IPS-NIHi7 (cell line): ENCODE results near the gene CEP104.
"Not testable (repeated sequence)": the region's sequence is repeated elsewhere in the genome, so short reads cannot be mapped to it uniquely, and the experiment has no call there.

ENCODE experiments used
- DNase-seq: peaks from one replicate; pipeline ENCODE4 v3.0.0; 2012; ENCODE audit warnings: mixed read lengths; ENCODE audit errors: extremely low spot score

CEP104 gene

DNA sequence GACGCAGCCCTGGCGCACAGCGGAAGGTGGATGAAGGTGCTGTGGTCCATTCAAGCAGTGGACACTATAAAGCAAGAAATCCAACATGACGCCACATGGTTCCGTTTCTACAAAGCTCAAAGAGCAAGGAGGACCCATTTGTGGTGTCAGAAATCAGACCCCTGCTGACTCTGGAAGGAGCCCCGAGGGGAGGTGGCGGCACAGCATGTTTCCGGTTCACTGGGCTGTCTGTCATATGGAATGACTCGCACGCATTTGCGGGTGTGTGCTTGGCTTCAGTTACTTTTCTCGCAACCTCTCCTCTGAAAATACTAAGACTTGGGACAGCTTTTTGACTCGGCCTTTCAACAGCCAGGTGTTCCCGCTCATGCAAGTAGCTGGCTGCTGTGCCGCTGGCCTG is 31.7 kb downstream of the CEP104 start:
- DNase-seq = no peak

DNA sequence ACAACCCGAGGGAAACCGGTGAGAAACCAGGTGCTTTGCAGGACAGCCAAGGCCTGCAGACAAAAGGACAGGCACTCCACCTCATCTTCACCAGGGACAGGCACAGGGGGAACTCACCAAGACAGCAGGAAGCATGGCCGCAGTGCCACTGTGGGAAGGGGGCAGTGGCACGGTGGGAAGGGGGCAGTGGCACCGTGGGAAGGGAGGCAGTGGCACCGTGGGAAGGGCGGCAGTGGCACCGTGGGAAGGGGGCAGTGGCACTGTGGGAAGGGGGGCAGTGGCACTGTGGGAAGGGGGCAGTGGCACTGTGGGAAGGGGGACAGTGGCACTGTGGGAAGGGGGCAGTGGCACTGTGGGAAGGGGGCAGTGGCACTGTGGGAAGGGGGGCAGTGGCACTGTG is 32.4 kb downstream of the CEP104 start:
- DNase-seq = no peak

DNA sequence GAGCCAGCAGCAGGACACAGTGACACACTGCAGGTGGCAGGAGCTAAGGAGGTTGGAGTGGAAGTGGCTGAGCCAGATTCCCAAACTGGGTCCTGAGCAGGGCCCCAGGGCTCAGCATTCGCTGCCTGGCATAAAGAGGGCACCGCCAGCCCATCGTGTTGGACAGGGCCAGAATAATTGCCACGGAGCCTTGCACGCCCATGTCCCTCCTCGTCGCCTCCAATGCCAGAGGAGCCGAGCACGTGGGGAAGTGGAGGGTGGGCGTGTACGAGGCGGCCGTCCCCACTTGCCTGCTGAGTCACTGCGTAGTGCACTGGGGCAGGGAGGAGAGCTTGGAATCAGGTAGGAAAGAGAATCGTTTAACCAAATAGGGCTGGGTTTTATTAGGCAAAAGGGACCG is 34.6 kb downstream of the CEP104 start:
- DNase-seq = no peak

DNA sequence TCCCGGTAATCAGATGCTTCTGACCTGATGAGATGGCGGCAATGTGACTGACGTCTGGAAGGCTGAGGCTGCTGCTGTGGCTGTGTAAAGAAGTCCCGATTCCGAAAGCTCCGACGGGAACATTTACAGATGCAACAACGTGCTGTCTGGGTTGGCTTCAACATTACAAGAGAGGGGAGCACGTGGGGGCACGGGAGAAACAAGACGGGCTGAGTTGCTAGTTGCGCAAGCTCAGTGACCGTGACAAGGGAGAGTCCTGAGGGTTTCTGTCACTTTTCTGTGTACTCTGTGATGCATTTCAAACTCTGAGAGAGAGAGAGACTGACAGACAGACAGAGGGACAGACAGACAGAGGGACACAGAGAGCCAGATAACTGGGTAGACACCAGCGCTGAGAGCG is 35.1 kb downstream of the CEP104 start:
- DNase-seq = no peak

DNA sequence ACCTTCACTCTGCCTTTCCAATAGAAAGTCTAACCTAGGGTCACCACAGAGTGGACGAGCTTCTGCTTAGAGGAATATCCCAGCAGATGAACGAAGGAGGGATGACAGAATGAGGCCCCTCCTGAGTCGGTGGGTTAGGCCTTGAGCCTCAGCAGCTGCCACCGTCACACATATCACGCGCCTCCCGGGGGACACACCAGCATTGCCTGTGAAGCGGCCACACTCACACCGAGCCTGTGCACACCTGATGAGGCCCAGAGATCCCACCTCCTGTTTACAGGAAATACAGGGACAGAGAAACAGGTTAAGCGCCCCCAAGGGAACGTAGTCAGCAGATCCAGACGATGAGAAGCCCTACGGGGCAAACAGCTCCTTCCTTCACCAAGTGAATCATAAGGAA is 35.6 kb downstream of the CEP104 start:
- no peak for DNase-seq

DNA sequence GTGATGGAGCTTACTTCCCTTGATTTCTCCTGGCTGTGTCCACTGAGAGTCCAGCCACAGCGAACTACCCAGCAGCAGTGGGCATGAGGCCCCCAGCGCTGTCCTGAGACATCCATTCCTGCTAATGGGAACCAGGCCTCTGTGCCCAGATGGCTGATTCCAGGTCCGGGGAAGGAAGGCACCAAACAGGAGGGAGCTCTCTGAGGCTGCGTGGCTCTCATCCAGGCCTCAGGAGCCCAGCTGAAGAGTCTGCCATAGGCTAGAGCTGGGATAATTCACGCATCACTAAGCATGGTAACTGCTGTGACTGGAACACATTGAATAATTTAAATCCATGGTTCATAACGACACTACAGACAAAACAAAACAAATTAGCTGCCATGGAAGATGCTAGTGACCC is 36.0 kb downstream of the CEP104 start:
- DNase-seq = no peak

DNA sequence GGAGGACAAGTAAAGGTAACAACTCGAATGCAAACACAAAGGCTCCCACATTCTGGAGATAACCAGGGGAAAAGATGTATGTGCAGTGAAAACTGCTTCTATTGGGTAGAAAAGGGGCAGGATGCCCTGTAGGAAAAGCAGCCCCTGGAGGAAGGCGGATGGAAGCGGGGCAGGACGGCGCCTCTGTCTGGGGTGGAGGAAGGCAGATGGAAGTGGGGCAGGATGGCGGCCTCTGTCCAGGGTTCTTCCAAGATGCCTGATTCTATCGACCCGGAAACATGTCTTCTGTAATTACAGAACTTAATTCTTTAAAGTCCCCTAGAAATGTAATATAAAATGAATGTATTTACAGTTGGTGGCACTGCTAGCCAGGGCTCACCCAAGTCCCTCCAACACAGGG is 36.7 kb downstream of the CEP104 start:
- no peak for DNase-seq

DNA sequence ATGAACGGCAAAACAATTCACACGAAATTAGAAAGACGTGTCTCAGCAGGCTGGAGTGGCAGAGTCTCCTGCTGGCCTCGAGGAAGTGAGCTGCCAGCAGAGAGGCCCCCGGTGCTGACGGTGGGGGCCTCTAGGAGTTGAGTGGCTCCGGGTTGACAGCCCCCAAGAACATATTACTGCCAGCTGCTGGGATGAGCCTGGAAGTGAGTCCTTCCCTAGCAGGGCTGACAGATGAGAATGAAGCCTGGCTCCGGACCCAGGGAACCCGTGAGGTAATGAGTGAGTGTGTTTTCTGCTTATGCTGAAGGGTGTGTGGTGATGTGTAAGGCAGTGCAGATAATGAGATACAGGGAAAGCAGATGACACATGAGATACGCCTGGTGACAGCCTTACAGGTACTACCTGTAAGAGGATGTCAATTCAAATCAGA is 37.2 kb downstream of the CEP104 start:
- no peak for DNase-seq

DNA sequence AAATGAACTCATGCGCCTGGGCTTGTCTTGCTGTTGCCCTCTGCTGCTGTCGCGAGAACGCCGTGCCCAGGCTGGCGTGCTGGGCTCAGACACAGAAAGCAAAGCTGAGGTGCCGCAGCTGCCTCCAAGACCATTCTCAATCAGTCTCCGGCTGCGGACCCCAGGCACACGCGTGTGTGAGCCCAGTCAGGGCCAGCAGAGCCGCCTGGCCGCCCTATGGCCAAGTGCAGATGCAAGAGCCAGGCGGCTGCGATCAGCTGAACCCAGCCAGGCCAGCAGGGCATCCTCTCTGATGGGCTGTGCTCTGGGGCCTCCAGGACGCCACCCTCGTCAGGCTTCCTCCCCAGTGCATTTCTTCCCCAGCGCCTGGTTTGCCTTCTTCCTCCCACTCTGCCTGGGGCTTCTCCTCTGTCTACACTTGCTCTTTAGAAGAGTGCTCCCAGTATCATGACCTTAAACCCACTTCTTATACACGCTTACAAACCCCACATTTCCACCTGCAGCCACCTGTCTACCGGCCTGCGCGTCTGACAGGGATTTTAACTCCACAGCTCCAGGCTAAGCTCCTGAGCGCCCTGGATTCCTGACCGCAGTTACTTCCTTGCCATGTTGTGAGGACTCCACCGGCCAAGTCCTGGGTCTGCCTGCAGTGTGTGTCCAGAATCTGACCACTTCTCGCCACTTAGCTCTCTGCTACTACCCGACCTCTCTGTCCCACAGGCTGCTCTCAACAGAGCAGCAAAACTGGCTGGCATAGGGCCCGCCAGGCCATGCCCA is 39.0 kb downstream of the CEP104 start:
- DNase-seq = no peak

DNA sequence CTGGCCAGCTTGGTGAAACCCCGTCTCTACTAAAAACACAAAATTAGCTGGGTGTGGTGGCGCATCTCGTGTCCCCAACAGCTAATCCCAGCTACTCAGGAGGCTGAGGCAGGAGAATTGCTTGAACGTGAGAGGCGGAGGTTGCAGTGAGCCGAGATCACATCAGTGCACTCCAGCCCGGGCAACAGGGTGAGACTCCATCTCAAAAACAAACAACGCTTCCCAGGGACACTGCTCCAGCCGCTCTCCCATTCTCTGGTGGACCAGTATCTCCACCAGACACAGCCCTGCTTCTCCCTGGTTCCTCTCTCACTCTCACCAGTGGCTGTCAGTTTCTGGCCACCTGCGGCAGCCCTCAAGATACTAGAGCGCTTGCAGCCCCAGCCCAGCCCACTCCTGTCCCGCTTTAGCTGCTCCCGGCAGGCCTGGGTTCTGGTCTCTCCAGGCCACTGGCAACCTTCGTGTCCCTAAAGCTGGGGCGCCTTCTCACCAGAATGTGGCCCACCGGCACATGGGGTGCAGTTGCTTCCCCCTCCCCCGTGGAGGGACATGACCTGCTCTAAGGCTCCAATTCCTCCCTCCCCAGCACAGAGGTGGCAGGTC is 39.8 kb downstream of the CEP104 start:
- no peak for DNase-seq

DNA sequence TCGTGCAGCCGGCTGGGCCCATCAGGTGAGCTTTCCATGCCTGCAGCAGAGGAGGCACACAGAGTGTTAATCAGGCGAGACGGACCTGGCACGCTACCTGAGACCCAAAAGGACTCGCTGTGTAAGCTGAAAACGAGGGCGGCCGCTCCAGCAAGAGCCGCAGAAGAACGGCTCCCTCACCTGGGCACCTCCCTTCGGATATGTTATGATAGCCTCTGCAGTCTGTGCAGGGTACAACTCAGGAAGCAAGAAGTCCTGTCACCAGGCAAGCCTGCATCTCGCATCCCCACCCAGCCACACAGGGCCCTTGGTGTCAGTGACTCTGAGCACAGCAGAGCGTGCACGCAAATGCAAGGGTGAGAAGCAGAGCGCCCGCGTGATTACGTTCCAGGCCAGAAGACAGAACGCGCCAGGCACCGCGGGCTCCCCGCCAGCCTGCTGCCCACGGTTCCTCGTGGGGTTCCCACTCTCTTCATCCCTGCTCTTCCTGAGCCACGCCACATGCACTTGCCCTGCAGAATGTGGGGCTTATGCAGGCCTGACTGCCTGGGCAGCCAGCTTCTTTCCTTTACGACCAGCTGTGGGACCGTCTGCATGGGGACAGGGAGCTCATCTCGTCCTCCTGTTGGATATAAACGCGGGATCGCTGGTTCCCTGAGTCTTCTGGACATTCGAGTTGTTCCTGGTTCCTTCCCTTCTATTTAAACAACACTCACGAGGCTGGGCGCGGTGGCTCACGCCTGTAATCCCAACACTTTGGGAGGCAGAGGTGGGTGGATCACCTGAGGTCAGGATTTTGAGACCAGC is 40.5 kb downstream of the CEP104 start:
- DNase-seq = no peak

DNA sequence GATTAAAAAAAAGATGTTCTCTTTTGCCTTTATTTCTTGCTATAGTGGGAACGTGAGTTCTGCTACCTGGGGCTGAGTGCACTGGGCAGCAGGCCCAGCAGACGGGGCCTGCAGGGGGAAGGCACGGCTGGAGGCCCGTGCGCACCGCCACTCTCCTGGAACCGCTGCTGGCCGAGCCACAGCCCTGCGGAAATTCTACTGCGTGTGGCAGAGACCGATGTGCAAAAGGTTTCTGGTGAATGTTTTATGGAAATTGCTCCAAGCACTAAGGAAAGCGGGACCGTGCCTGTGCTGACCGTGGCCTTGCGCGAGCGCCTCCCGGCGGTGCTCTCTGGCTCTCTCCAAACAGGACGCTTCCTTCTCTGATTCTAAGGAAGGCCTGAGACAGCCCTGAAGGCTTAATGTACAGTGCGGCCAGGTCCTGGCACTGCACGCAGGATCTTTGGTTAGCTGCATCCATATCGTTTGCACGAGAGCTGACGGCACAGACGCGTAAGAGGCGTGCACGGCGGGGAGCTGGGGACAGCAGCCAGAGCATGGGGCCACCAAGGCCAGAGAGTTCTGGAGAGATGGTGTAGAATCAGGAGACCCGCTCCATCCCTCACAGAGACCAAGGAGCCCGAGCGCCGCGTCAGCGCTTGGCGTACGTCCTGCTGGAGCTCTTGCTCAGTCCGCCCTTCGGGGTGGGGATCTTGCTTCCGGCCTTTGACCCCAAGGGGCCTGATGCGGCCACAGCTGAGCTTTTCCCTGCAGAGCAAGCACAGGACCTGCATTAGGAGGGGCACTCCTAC is 42.0 kb downstream of the CEP104 start:
- no peak for DNase-seq

DNA sequence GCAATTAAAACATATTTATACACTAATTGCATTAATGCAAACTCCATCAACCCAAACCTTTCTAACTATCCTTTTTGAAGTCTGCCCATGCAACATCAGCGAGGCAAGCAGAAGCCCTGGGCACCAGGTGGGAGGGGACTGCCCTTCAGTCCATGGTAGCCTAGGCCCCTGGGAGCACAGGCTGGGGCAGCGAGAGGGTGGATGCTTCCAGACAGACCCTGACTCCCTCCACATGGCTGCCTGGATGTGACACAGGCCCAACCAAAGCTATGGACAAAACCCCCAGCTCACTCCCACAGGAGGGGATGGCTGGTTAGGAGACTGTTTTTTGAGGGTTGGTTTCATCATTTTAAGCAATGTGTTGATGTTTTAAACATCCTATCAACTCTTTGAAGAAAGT is 42.9 kb downstream of the CEP104 start:
- no peak for DNase-seq

DNA sequence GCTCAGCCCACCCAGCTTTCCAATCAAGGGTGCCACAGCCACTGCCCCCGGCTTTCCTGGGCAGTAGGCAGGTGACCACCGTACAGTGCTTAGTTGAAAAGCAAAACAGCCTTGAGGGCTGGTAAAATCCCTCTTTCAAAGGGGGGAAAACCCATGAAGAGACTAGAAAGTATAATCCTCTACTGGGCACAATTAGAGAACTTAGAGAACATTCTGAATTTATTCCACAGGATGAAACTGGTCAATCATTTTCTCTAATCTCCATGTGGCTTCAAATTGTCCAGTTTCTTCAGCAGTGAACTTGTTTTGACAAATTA is 45.5 kb downstream of the CEP104 start:
- no peak for DNase-seq

DNA sequence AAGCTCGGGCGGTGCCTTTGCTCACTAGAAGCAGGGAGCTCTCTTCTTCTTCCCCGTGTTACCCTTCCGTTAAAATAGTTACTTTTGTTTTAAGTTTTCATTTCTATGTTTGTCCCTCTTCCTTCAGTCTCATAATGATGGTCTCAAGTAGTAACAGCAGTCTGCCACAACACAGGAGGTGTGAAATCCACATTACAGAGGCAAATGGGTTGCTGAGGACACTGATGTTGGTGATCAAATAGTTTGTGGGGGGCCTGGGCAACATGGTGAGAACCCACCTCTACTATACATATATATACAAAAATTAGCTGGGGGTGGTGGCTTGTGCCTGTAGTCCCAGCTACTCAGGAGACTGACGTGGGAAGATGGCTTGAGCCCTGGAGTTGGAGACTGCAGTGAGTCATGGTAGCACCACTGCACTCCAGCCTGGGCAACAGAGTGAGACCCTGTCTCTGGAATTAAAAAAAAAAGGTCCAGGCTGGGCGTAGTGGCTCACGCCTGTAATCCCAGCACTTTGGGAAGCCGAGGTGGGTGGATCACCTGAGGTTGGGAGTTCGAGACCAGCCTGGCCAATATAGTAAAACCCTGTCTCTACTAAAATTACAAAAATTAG is 46.8 kb downstream of the CEP104 start:
- not testable (repeated sequence) for DNase-seq

DNA sequence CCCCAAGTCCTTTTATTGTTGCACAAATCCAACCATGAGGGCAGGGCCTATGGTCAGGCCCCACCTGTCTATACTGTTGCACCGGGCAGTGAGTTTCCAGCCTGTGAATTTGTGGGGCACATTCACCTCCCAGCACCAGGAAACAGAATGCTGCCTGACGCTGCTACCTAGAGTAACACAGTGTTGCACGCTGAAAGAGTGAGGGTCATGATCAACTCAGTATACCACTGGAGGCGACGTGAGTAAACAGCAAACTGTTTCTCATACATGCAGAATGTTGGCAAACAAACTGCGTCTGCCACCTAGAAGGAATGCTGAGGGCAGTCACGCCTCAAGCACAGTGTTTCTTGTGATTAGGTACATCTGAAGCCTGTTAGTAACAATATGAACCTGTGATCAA is 47.3 kb downstream of the CEP104 start:
- no peak for DNase-seq

DNA sequence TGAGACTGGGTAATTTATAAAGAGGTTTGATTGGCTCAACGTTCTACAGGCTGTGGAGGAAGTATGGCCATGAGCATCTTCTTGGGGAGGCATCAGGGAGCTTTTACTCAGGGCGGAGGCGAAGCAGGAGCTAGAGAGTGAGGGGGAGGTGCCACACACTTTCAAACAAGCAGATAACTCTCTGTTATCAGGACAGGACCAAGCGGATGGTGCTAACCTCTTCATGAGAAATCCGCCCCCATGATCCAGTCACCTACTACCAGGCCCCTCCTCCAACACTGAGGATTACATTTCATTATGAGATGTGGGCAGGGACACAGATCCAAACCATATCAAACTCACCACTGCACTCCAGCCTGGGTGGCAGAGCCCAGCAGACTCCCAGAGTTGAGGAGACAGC is 49.2 kb downstream of the CEP104 start:
- no peak for DNase-seq

DNA sequence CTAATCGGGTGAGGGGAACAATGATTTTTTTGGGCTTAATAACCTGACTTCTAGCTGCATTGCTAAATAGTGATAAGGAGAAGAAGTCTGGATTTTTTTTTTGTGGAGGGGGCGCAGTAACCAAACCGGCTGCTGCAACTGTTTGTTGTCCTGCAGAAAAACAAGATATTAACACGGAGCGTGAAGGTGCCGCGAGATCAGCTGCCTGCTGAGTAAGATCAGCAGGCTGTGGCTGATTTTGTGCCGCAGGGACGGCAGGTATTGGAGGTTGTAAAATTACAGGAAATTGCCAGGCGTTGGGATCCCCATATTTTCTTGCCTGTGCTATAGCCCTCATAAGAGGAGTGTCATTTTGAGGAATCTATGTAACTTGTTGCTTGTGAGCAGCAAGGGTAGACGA is 52.0 kb downstream of the CEP104 start:
- DNase-seq = no peak

DNA sequence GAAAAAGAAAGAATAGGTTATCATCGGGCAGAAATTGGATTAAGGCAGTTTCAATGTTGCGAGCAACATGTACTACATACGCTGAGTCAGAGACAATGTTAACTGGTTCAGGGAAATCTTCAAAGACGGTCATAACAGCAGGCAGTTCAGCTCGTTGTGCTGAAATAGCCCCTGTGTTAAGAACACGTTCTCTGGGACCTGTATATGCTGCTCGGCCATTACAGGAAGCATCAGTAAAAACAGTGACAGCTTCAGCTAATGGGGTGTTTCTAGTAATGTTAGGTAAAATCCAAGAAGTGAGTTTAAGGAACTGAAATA is 52.4 kb downstream of the CEP104 start:
- not testable (repeated sequence) for DNase-seq

DNA sequence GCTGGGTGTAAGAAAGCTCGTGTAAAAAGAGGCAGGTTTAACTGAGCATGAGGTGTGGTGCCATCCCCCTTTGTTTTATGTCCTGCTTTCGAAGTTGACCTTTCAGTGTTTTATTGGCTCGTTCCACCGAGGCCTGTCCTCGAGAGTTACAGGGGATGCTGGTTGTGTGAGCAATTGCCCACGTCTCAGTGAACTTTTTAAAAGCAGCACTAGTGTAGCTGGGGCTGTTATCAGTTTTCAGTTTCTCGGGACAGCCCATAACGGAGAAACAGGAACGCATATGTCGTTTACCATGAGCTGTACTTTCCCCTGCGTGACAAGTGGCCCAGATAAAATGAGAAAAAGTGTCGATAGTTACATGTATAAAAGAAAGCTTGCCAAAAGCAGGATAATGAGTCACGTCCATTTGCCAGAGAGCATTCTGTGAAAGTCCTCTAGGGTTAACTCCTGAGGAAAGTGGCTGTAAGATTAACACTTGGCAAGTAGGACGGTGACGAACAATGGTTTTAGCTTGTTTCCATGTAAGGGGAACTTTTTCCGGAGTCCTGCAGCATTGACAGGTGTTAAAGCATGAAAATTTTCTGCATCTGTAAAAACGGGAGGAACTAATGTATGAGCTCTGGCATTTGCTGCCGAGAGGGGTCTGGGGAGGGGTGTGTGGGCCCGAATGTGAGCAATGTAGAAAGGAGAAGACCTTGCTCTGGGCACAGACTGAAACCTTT is 52.9 kb downstream of the CEP104 start:
- no peak for DNase-seq

DNA sequence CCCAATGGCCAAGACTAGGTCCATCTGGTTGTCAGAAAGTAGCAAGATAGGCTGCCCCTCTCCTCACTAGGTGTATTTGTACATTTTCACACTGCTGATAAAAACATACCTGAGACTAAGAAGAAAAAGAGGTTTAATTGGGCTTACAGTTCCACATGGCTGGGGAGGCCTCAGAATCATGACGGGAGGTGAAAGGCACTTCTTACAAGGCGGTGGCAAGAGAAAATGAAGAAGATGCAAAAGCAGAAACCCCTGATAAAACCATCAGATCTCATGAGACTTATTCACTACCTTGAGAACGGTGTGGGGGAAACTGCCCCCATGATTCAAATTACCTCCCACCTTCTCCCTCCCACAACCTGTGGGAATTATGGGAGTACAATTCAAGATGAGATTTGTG is 56.2 kb downstream of the CEP104 start:
- DNase-seq = not testable (repeated sequence)
